K562 (cell line): ENCODE data around the gene SLC25A15.

ENCODE experiments used
- NEUROD1 ChIP-seq: fragments of 150-350 bp; IDR thresholded peaks from 2 replicates; pipeline ENCODE4 v1.6.1; 2014; ENCODE audit warnings: borderline replicate concordance, low read length, low read depth; ENCODE audit not compliant: partially characterized antibody
- NRF1 ChIP-seq, 2 experiments: fragments of 450-650 bp; IDR thresholded peaks in 1 of 2; conservative IDR thresholded peaks in 1 of 2; 2 replicates each; pipeline ENCODE4 v1.6.1; 2014; ENCODE audit warnings: mild to moderate bottlenecking in 2 of 2
- TF ChIP-seq, protein P1 (sequence below): fragments of 250-450 bp; sonication (Bioruptor Pico); IDR thresholded peaks from 2 replicates; pipeline ENCODE4 v1.5.0; 2021

GRCh38 chr13:40776232-40776631 is 13.2 kb upstream of the SLC25A15 start:
- TF ChIP-seq NRF1 (conservative IDR thresholded peaks at IDR 0.05 in 1 of 2, IDR thresholded peaks at IDR 0.05 in 1 of 2) (no peak), NEUROD1 (no peak)
- TF ChIP-seq, protein P1, sequence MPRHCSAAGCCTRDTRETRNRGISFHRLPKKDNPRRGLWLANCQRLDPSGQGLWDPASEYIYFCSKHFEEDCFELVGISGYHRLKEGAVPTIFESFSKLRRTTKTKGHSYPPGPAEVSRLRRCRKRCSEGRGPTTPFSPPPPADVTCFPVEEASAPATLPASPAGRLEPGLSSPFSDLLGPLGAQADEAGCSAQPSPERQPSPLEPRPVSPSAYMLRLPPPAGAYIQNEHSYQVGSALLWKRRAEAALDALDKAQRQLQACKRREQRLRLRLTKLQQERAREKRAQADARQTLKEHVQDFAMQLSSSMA (CRISPR knock-in tag): no peak
